Measurements from ENCODE around the gene POLR2L. TPM values are rescaled to one million over a fixed set of nuclear protein-coding genes. Genes with fewer than 3 reads are reported as not detected.

POLR2L gene
- total RNA-seq, 1 donor from 2014 or later, result 76.7 TPM

DNA sequence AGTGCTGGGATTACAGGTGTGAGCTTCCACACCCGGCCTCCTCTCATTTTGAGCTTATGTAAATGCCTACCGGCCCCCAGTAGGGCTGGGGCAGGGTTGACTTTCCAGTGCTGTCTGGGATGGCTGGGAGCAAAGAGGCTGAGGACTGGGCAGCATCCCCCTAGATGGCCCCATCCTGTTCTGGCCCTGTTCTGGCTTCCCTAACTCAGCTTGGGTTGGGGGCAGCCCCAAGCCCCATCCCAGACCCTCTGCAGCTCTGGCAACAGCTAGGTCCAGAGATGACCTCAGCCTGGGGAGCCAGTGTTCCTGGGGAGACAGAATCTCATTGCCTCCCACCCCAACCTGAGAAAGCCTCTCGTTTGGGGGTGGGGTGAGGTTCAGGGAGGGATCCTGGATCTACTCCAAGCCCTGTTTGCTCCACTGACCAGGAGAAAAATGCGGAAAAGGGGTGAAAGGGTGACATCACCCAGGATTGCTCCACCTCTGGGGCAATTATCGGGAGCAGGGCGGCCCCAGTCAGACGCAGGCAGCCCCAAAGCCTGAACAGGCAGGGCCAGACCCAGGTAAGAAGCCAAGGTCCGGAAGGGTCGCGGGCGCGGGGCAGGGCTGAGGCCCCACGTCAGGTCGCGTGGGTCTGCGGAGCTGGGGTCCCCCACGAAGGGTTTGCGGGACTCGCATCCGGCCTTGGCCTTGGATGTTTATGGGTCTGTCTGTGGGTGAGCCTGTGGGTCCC, 23.8 kb downstream of the POLR2L start, which contains the start of gene PNPLA2:
Gene PNPLA2 (plus strand): TSS at position 519 of the 733 bp plus-strand sequence. CDS start 805 bp downstream, outside the sequence.
- no peaks in the 10 kb centered on the region for H3K9me3 Mint-ChIP-seq (ENCODE audit: unreplicated experiment)
- peaks cover 3% of the 10 kb centered on the region for H3K27me3 Mint-ChIP-seq (ENCODE audit: unreplicated experiment)
- DNase-seq (ENCODE audit: low spot score), result peak; percentile 10
- peak within 1 kb of the TSS; percentile 82 for H3K4me3 Mint-ChIP-seq (ENCODE audit: unreplicated experiment)
- no peaks in the 10 kb centered on the region for H3K36me3 Mint-ChIP-seq (ENCODE audit: low read depth, unreplicated experiment)
- H3K27ac Mint-ChIP-seq (ENCODE audit: unreplicated experiment), result no peak within 1 kb of the TSS
- TF ChIP-seq CTCF (IDR thresholded peaks at IDR 0.05; ENCODE audit: unreplicated experiment), result no peak
- no peaks in the 10 kb centered on the region for H3K4me1 Mint-ChIP-seq (ENCODE audit: unreplicated experiment)

DNA sequence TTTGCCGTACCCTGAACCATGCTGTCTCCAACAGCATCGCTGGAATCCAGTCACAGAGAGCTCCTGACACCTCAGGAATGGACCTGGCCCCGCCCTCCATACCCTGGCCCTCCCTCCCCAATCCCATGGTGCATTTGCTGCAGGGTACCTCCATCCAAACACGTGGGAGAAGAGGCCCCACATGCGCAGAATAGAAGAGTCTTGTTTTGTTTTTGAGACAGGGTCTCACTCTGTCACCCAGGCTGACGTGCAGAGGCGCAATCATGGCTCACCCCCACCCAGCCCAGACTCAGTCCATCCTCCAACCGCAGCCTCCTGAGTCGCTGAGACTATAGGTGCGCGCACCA, 25.9 kb downstream of the POLR2L start:
- no peak overlapping the region for H3K4me3 Mint-ChIP-seq (ENCODE audit: unreplicated experiment)
- H3K9me3 Mint-ChIP-seq (ENCODE audit: unreplicated experiment), result no peaks in the 10 kb centered on the region
- H3K27me3 Mint-ChIP-seq (ENCODE audit: unreplicated experiment), result peaks cover 7% of the 10 kb centered on the region
- TF ChIP-seq CTCF (IDR thresholded peaks at IDR 0.05; ENCODE audit: unreplicated experiment), result no peak
- H3K4me1 Mint-ChIP-seq (ENCODE audit: unreplicated experiment), result peaks cover 3% of the 10 kb centered on the region
- H3K27ac Mint-ChIP-seq (ENCODE audit: unreplicated experiment), result no peak overlapping the region
- peaks cover 10% of the 10 kb centered on the region for H3K36me3 Mint-ChIP-seq (ENCODE audit: low read depth, unreplicated experiment)
- DNase-seq (ENCODE audit: low spot score), result no peak

GRCh38 chr11:815675-816432, 26.5 kb downstream of the POLR2L start:
- Mint-ChIP-seq H3K27ac (ENCODE audit: unreplicated experiment) (no peak overlapping the region), H3K27me3 (ENCODE audit: unreplicated experiment) (peaks cover 11% of the 10 kb centered on the region), H3K4me1 (ENCODE audit: unreplicated experiment) (peaks cover 8% of the 10 kb centered on the region), H3K36me3 (ENCODE audit: low read depth, unreplicated experiment) (peaks cover 14% of the 10 kb centered on the region), H3K9me3 (ENCODE audit: unreplicated experiment) (no peaks in the 10 kb centered on the region), H3K4me3 (ENCODE audit: unreplicated experiment) (no peak overlapping the region)
- no peak for TF ChIP-seq CTCF (IDR thresholded peaks at IDR 0.05; ENCODE audit: unreplicated experiment)
- DNase-seq (ENCODE audit: low spot score), result no peak

DNA sequence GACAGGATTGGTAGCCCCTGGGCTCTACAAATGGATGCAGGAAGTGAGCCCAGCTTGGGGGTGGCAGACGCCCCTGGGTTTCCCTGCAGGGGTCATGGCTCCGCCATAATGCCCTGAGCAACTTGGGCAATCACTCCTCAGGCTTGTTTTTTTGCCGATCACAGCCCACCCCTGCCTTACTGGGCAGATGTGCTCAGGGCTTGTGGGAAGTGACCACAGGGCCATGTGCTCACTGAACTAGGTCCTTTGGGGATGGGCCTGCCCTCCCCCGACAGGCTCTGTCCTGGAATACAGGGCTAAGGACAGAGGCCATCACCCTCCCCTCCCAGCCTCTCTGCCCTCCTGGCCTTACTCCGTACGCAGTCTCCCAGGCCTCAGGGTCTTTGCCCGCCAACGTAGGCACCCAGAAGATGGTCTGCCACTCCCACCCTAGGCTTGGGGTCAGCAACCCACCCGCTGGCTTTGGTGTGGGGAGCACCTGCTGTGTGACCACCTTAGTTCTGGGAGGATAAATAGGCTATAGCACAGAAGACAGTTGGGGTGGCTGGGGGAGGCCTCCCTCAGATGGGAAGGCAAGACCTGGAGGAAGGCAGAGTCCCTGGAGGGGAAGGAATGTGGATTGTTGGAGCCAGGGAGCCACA, 28.8 kb downstream of the POLR2L start:
- Mint-ChIP-seq H3K4me3 (ENCODE audit: unreplicated experiment) (no peak overlapping the region), H3K27ac (ENCODE audit: unreplicated experiment) (no peak overlapping the region), H3K4me1 (ENCODE audit: unreplicated experiment) (peaks cover 15% of the 10 kb centered on the region), H3K36me3 (ENCODE audit: low read depth, unreplicated experiment) (peaks cover 14% of the 10 kb centered on the region), H3K27me3 (ENCODE audit: unreplicated experiment) (peaks cover 15% of the 10 kb centered on the region), H3K9me3 (ENCODE audit: unreplicated experiment) (no peaks in the 10 kb centered on the region)
- no peak for TF ChIP-seq CTCF (IDR thresholded peaks at IDR 0.05; ENCODE audit: unreplicated experiment)
- no peak for DNase-seq (ENCODE audit: low spot score)

All from endothelial cell (in vitro differentiated cells).